Ovary (tissue), 9 donors: ENCODE results near the gene CSTF3. TPM values are rescaled to one million over a fixed set of nuclear protein-coding genes. Genes with fewer than 3 reads are reported as not detected.

Experiments used
- DNase-seq, 5 donors: peaks; one replicate each; pipeline ENCODE4 v3.0.0-alpha.2; 2019 to 2020
- H3K27ac ChIP-seq, 2 donors: fragments of 200-600 bp; one replicate each; pipeline versions ENCODE4 v1.5.1 to v1.8.0; 2019 to 2022
- H3K27me3 ChIP-seq: fragments of 200-600 bp; one replicate; pipeline ENCODE4 v1.8.0; 2022
- H3K36me3 ChIP-seq: fragments of 200-600 bp; sonication (generic); one replicate; pipeline ENCODE4 v1.5.1; 2019
- H3K4me1 ChIP-seq: one replicate; pipeline ENCODE4 v1.8.1; 2013; ENCODE audit warnings: mild to moderate bottlenecking, moderate library complexity; ENCODE audit not compliant: insufficient read depth
- H3K4me3 ChIP-seq: fragments of 200-600 bp; sonication (generic); one replicate; pipeline ENCODE4 v1.5.1; 2017
- H3K9me3 ChIP-seq, 2 donors: fragments of 200-600 bp in 1 of 2; sonication (generic) in 1 of 2; one replicate each; pipeline versions ENCODE4 v1.5.1 to v1.8.1; 2013 to 2019; ENCODE audit warnings: mild to moderate bottlenecking in 1 of 2, moderate library complexity in 1 of 2
- EP300 ChIP-seq: sonication (generic); formaldehyde crosslinking; IDR thresholded peaks from one replicate; pipeline ENCODE4 v1.6.1; 2017; ENCODE audit warnings: antibody characterized with exemption
- POLR2A ChIP-seq: fragments of 450-650 bp; IDR thresholded peaks from one replicate; pipeline ENCODE4 v1.6.1; 2017; ENCODE audit warnings: antibody characterized with exemption, mild to moderate bottlenecking, moderate library complexity
- WGBS, 3 donors: extraction: QIAGEN DNeasy Blood & Tissue Kit in 1 of 3; methylation state at CpG; one replicate each; pipeline versions ENCODE4 v1.1.5 to v1.1.7; 2013 to 2017; 5-methylcytosine and 5-hydroxymethylcytosine counted together
- intact Hi-C, 4 donors: fragments of 100-400 bp; cut with DNase I; formaldehyde crosslinking; loops; one replicate each; pipeline versions ENCODE4 v1.11.0 to v1.15.1; 2022 to 2023
- polyA plus RNA-seq, 2 donors: library from polyadenylated mRNA; stranded (reverse); fragments of 200-250 nt in 1 of 2; fragments of 350-450 nt in 1 of 2; fragmentation: Illumina TruSeq in 1 of 2; extraction: RNeasy Lipid Tissue Mini Kit (QIAGEN cat#74804) in 1 of 2; gene quantifications; one replicate each; pipeline ENCODE4 v1.2.3, GENCODE V29; 2013 to 2014
- total RNA-seq, 7 donors: library from RNA; depleted of rRNA in 2 of 7; stranded (reverse); fragments of >200 nt in 2 of 7; fragmentation: NEBNext Ultra II Directional in 3 of 7; extraction: Animal tissue kit (Norgen Biotek cat#: 25700) in 3 of 7; gene quantifications; one replicate each; pipeline versions ENCODE4 v1.1.0 to v1.2.4, GENCODE V29; 2016 to 2023
- TF ChIP-seq, protein P1 (sequence below), 3 donors: fragments of 450-650 bp in 2 of 3; fragments of 200-600 bp in 1 of 3; IDR thresholded peaks; one replicate each; pipeline versions ENCODE4 v1.5.1 to v1.8.0; 2016 to 2022; ENCODE audit warnings: antibody characterized with exemption in 3 of 3, mild to moderate bottlenecking in 1 of 3
- donor health status: DM: no; HTN: no; CAD: no; lungs with moderate emphysema.
- donor health status: DM: no; HTN: no; CAD: no.
- donor health status: Bipolar disorder and iron deficiency.
- donor health status: DM: yes; HTN: yes; CAD: no.
- donor health status: DM: no; HTN: no; CAD: no.
- donor health status: DM: yes; HTN: yes; CAD: no.

Gene CSTF3
- total and polyA plus RNA-seq, 9 donors = 7.4 to 28.8 (median 23.7) TPM

DNA sequence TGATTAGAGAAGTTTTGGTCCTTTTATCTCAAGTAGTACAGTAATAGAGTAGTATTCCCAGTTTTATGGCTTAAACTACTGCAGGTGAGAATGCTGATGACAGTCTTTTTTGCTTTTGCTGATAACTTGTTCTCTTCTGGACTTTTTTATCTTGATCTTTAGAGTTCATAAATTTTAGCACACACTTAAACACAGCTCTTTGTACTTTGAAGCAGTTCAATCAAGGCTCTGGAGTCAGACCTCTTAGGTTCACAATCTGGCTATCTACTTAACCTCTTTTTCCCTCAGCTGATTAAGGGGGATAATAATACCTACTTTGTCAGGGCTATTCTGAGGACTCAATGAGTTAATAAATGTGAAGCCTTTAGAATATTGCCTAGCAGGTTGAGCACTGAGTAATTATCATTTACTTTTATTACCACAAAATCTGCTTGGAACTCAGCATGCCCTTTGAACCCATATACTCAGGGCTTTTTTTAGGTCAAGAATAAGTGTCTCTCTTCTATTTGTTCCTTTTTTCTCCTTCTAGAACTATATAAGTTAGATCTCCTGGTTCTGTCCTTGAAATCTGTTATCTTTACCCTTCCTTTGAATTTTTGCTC lies 51.9 kb downstream of the CSTF3 start:
- H3K4me1 ChIP-seq = peaks cover 2% of the 10 kb centered on the region
- H3K36me3 ChIP-seq = no peaks in the 10 kb centered on the region
- DNase-seq = no peak
- H3K27me3 ChIP-seq = no peaks in the 10 kb centered on the region
- H3K4me3 ChIP-seq = no peak overlapping the region
- no peak overlapping the region for H3K27ac ChIP-seq
- intact Hi-C loops = no loop called here
- TF ChIP-seq, protein P1, sequence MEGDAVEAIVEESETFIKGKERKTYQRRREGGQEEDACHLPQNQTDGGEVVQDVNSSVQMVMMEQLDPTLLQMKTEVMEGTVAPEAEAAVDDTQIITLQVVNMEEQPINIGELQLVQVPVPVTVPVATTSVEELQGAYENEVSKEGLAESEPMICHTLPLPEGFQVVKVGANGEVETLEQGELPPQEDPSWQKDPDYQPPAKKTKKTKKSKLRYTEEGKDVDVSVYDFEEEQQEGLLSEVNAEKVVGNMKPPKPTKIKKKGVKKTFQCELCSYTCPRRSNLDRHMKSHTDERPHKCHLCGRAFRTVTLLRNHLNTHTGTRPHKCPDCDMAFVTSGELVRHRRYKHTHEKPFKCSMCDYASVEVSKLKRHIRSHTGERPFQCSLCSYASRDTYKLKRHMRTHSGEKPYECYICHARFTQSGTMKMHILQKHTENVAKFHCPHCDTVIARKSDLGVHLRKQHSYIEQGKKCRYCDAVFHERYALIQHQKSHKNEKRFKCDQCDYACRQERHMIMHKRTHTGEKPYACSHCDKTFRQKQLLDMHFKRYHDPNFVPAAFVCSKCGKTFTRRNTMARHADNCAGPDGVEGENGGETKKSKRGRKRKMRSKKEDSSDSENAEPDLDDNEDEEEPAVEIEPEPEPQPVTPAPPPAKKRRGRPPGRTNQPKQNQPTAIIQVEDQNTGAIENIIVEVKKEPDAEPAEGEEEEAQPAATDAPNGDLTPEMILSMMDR (IDR thresholded peaks at IDR 0.05) = no peak
- TF ChIP-seq POLR2A (no peak), EP300 (no peak)
- no peaks in the 10 kb centered on the region for H3K9me3 ChIP-seq

DNA sequence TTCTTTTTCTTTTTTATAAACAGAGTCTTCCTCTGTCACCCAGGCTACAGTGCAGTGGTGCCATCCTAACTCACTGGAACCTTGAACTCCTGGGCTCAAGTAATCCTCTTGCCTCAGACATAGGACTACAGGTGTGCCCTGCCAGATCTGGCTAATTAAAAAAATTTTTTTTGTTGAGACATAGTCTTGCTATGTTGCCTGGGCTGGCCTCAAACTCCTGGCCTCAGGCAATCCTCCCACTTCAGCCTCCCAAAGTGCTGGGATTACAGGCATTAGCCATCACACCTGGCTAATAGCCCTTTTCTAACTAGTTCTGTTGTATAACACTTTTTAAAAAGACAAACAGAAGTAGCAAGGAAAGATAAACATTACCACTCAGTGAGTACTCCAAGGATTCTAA lies 57.4 kb downstream of the CSTF3 start:
- Histone ChIP-seq H3K36me3 (no peaks in the 10 kb centered on the region), H3K4me3 (no peak overlapping the region), H3K27ac (no peak overlapping the region), H3K27me3 (no peaks in the 10 kb centered on the region), H3K9me3 (no peaks in the 10 kb centered on the region), H3K4me1 (no peaks in the 10 kb centered on the region)
- intact Hi-C loops = no loop called here
- TF ChIP-seq EP300 = no peak
- TF ChIP-seq, protein P1 (IDR thresholded peaks at IDR 0.05) = no peak
- TF ChIP-seq POLR2A = no peak
- no peak for DNase-seq

DNA sequence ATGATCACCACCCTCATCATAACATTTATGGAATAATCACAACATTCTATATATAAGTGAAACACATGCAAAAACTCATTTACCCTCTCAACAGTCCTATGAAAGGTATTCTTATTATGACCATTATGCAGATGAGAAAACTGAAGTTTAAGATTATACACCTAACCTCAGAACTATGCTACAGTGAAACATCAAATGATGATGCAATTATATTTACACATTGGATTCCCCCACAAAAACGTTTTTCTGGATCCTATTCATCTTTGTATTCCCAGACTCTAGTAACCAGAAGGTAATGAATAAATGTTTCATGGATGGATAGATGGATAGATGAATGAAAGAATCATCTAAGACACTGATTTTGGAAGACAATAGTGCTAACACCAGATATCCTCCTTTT lies 67.1 kb downstream of the CSTF3 start:
- WGBS, 3 donors = 27 to 41% (median 36%) methylated on average over 1 of the region's 1 CpG
- Histone ChIP-seq H3K27ac (no peak overlapping the region), H3K4me3 (no peak overlapping the region), H3K9me3 (no peaks in the 10 kb centered on the region), H3K4me1 (no peaks in the 10 kb centered on the region), H3K36me3 (no peaks in the 10 kb centered on the region), H3K27me3 (no peaks in the 10 kb centered on the region)
- DNase-seq = no peak
- intact Hi-C loops = no loop called here
- TF ChIP-seq, protein P1 (IDR thresholded peaks at IDR 0.05) = no peak
- TF ChIP-seq EP300 (no peak), POLR2A (no peak)

DNA sequence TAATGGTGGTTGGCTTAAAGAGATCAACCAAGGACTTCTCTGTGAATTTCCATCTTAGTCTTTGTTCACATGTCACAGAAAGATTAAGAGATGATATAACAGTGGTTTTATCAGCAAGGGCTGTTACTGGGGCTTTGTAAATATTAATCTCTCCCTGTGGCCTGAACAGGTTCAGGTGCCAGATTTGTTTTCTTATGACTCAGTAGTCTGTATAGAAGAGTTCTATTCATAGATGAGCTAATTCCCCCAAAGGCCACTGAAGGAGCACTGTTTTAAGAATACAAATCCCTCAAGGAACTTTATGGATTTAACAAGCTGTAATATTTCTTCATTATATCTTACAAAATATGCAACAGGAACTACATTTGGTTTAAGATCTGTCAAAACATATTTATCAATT lies 71.5 kb downstream of the CSTF3 start:
- intact Hi-C loops = no loop called here
- Histone ChIP-seq H3K4me1 (no peaks in the 10 kb centered on the region), H3K27me3 (no peaks in the 10 kb centered on the region), H3K4me3 (no peak overlapping the region), H3K36me3 (no peaks in the 10 kb centered on the region), H3K9me3 (no peaks in the 10 kb centered on the region), H3K27ac (no peak overlapping the region)
- TF ChIP-seq POLR2A = no peak
- no peak for TF ChIP-seq EP300
- TF ChIP-seq, protein P1 (IDR thresholded peaks at IDR 0.05) = no peak
- DNase-seq = no peak
